Measurements from ENCODE around the gene TRAF3IP1.
A peak's percentile ranks its signal among the peaks of the same experiment; 100 is the strongest.
"Not testable (repeated sequence)": the region's sequence is repeated elsewhere in the genome, so short reads cannot be mapped to it uniquely, and the experiment has no call there.

TRAF3IP1 gene

GRCh38 chr2:238306672-238306998, 13.7 kb upstream of the TRAF3IP1 start:
- no peak for DNase-seq (ENCODE audit: low read depth, low spot score)

GRCh38 chr2:238308177-238308576, 12.1 kb upstream of the TRAF3IP1 start:
- no peak for DNase-seq (ENCODE audit: low read depth, low spot score)
- H3K27ac ChIP-seq, result no peak overlapping the region

More at GRCh38 chr2:238306672-238306998, 13.7 kb upstream of the TRAF3IP1 start:
- no peak overlapping the region for H3K27ac ChIP-seq

DNA sequence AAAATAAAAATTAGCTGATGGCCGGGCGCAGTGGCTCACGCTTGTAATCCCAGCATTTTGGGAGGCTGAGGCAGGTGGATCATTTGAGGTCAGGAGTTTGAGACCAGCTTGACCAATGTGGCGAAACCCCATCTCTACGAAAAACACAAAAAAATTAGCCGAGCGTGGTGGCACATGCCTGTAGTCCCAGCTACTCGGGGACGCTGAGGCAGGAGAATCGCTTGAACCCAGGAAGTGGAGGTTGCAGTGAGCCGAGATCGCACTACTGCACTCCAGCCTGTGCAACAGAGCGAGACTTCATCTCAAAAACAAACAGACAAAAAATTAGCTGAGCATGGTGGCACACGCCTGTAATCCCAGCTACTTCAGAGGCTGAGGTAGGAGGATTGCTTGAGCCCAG, 9.6 kb upstream of the TRAF3IP1 start:
- H3K27ac ChIP-seq; DNase-seq (ENCODE audit: low read depth, low spot score): not testable (repeated sequence)

DNA sequence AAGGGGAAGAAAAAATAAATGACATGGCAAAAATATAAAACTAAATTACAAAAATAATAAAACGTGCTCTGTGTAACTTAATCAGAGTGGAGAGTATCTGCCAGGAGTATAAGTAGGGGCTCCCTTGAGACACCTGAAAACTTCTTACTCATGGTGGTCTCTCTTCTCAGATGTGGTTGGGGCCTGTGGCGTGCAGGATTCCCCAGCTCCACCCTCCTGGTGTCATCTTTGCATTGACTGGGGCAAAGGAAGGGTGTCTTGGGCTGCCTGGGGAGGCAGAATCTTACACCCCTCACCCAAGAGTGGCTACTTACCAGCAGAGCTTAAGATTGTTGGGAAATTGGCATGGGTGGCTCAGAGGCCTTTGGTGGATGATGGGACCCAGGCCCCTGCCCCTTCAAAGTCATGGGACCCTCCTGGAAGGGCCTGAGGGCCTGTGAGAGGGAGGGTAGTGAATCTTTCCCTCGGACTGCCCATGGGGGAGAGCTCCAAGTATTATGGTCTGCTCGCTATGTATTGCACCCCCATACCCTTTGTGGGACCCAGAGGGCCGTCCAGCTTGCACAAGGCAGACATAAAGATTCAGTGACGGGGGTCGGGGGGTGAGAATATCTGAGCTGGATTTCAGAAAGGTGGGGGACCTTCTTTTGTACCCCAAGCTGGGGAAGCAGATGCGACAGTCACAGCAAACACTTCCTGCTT, 6.9 kb upstream of the TRAF3IP1 start:
- H3K27ac ChIP-seq, result no peak overlapping the region
- no peak for DNase-seq (ENCODE audit: low read depth, low spot score)

- DNase-seq (ENCODE audit: low read depth, low spot score), result no peak
- H3K27ac ChIP-seq, result no peak overlapping the region
Observed at GRCh38 chr2:238313991-238314350, 6.3 kb upstream of the TRAF3IP1 start.

DNA sequence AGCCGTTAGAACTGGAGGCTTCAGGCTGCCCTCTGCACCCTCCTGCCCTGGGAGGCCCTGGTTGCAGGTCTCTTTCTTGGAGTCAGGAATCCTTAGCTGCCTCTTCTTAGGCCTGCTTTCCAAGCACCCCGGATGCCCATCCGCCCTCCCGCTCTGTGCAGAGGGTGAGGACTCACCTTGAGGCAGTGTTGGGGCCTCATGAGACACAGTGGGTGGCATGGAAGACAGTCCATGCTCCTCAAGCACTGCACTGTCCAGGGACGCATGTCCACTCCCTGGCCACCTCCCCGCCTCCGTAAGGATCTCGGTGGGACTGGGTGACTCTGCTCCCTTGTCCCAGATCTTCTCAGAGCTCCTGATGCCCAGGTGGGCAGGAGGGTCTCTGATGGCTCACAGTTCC, 5.7 kb upstream of the TRAF3IP1 start:
- DNase-seq (ENCODE audit: low read depth, low spot score), result no peak

GRCh38 chr2:238315031-238315595, 5.2 kb upstream of the TRAF3IP1 start:
- H3K27ac ChIP-seq, result no peak overlapping the region
- no peak for DNase-seq (ENCODE audit: low read depth, low spot score)

More for the DNA sequence above, 5.7 kb upstream of the TRAF3IP1 start:
- H3K27ac ChIP-seq, result no peak overlapping the region

DNA sequence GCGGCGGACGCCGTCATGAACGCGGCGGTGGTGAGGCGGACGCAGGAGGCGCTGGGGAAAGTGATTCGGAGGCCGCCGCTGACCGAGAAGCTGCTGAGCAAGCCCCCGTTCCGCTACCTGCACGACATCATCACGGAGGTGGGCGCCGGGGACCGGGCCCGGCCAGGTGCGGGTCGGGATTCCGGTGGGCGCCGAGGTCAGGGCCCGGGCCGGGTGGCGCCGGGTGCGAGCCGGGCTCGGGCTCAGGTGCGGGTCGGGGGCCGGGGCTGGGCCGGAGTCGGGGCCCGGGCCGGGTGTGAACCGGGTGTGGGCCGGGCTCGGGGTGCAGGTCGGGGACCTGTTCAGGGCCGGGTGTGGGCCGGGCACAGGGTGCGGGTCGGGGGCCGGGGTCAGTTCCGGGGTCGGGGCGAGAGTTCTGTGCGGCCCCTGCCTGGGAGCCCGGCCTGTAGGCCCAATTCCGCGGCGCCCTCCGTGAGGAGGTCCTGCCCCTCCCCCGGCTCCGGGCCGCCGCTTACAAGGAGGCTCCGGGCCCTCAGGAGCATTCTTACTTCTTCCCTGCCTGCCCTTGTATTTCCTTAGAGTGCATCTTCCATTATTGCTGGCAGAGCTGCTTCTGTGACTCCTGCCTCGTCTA, 447 bp downstream of the TRAF3IP1 start:
- peak overlapping the region; percentile 34 for H3K27ac ChIP-seq
- DNase-seq (ENCODE audit: low read depth, low spot score), result no peak

- no peak overlapping the region for H3K27ac ChIP-seq
- DNase-seq (ENCODE audit: low read depth, low spot score), result no peak
Observed at GRCh38 chr2:238321467-238321866, 1.1 kb downstream of the TRAF3IP1 start.

DNA sequence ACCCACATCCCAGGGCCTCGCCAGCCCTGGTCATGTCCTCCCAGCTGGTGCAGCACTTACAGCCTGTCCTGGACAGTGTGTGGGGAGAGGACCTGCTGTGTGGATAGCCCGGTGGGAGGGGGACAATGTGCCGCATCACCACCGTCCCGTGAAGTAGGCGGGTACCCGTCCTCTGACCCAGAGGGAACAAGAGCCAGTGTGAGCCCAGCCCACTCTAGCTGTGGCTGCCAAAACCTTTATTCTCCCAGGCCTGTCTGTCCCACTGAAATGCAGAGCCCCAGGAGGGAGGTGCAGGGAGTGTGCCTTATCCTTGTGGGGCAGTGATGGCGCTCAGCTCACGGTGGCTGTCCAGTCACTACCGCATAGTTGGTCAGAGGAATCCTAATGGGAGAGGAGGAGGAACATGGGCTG, 1.7 kb downstream of the TRAF3IP1 start:
- no peak for DNase-seq (ENCODE audit: low read depth, low spot score)
- H3K27ac ChIP-seq, result no peak overlapping the region

DNA sequence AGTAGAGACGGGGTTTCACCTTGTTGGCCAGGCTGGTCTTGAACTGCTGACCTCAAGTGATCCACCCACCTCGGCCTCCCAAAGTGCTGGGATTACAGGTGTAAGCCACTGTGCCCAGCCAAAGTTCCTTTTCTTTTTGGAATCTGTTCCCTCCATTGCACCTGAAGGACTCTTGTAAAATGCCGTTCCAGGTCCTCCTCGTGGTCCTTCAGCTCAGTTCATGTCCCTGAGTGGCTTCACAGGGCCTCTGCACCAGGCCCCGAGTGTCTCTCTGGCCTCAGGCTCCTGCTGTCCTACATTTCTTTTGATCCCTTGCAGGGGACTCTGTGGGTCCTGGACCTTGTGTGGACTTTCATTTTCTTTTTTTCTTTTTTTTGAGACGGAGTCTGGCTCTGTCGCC, 3.9 kb downstream of the TRAF3IP1 start:
- not testable (repeated sequence) for DNase-seq (ENCODE audit: low read depth, low spot score); H3K27ac ChIP-seq

DNA sequence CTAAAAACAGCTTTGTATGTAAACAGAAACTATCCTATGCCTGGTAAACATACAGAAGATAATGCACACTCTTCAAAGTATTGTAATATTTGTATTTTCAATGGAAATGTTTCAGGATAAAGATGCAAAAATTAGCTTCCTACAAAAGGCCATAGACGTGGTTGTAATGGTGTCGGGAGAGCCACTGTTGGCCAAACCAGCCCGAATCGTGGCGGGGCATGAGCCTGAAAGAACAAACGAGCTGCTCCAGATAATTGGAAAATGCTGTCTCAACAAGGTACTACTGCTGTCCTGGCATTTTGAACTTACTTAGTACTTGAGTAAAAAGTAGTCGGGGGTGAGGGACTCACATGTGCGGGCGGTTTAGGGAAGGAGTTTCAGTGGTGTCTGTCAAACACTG, 5.4 kb downstream of the TRAF3IP1 start:
- no peak for DNase-seq (ENCODE audit: low read depth, low spot score)

DNA sequence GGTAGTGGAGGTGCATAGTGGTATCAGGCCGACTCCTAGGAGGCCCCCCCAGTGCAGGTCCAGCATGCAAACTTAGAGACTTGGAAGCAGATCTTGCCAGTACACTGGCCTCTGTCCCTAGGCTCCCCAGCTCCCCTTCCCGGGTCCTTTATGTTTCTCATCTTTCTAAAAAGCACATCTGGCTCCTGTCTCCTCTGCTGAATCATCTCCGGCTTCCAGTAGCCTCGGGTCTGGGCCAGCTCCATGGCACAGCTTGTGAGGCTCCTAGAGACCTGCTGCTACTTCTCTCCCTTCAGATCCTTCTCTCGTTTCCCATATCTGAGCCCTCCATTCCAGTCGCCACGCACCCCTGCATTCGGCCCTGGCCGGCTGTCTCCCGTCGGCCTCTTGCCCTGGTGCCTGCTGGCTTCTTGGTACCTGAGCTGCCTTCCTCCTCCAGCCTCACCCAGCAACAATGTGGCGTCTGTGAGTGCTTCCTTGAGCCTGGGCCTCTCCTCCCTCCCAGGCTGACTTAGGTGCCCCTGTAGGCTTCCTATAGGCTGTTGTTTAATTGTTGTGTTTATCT, 6.6 kb downstream of the TRAF3IP1 start:
- DNase-seq (ENCODE audit: low read depth, low spot score), result no peak

More for the DNA sequence above, 5.4 kb downstream of the TRAF3IP1 start:
- no peak overlapping the region for H3K27ac ChIP-seq

GRCh38 chr2:238327751-238328150, 7.4 kb downstream of the TRAF3IP1 start:
- H3K27ac ChIP-seq, result no peak overlapping the region
- no peak for DNase-seq (ENCODE audit: low read depth, low spot score)

More for the DNA sequence above, 6.6 kb downstream of the TRAF3IP1 start:
- H3K27ac ChIP-seq, result no peak overlapping the region

DNA sequence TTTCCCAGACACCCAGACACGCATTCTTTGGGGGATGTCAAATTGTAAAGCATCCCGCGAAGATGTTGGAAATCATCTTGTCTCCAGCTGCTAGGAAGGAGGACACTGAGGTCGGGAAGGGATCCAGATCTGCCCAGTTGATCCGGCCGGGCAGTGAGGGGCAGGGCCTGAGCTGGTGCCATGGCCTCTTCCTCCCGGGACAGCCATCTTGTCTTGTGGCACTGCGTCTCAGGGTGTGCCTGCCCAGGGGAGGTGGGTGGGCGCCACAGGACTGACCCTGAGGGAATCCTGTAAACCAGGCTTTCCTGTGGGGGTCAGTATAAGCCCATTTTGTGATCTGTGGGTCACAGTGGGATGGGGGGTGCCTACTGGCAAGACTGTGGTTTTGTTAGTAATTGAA, 10.1 kb downstream of the TRAF3IP1 start:
- H3K27ac ChIP-seq, result no peak overlapping the region
- DNase-seq (ENCODE audit: low read depth, low spot score), result no peak

- no peak for DNase-seq (ENCODE audit: low read depth, low spot score)
- H3K27ac ChIP-seq, result no peak overlapping the region
Observed at GRCh38 chr2:238331916-238332315, 11.6 kb downstream of the TRAF3IP1 start.

- no peak overlapping the region for H3K27ac ChIP-seq
- DNase-seq (ENCODE audit: low read depth, low spot score), result no peak
Observed at GRCh38 chr2:238334885-238335284, 14.6 kb downstream of the TRAF3IP1 start.

DNA sequence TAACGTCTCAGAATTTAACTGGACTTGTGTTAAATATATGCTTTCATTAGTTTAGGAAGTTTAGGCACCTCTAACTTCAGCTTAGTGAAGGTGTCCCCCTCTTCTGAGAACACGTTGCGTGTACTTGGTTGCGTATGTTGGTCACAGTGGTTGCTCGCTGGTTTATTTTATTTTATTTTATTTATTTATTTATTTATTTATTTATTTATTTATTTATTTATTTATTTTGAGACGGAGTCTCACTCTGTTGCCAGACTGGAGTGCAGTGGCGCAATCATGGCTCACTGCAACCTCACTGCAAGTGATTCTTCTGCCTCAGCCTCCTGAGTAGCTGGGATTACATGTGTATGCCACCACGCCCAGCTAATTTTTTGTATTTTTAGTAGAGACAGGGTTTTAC, 15.3 kb downstream of the TRAF3IP1 start:
- H3K27ac ChIP-seq; DNase-seq (ENCODE audit: low read depth, low spot score): not testable (repeated sequence)

GRCh38 chr2:238336151-238336550, 15.8 kb downstream of the TRAF3IP1 start:
- no peak for DNase-seq (ENCODE audit: low read depth, low spot score)
- no peak overlapping the region for H3K27ac ChIP-seq

DNA sequence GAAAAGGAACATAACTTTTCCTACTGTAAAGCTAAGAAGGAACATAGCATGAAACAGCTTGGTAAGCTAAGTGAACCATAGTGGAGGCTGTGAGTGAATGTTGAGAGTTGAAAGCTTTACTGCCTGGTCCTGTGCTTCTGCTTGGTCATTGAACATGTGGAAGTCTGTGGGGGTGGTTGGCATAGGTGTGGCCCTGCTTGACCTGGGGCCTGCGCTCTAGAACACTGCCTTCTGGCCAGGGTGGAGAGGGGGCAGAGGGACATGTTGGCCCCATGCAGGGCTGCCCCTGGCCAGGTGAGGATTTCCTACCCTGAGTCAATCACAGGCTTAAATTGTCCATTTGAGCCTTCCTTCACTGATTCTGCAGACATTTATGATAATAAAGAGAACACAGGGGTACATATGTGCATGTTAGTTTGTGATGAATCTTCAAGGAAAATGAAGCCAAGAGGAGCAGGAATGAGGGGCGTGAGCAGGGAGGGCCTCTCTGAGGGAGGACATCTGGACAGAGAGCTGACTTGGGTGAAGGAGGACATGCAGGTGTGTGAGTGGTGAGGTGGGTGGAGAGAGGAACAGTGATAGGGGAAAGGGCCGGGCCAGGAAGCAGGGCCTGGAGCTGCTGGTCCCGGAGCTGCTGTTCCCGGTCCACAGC, 16.6 kb downstream of the TRAF3IP1 start:
- no peak for DNase-seq (ENCODE audit: low read depth, low spot score)
- no peak overlapping the region for H3K27ac ChIP-seq

- DNase-seq (ENCODE audit: low read depth, low spot score), result no peak
- no peak overlapping the region for H3K27ac ChIP-seq
Observed at GRCh38 chr2:238337846-238338245, 17.5 kb downstream of the TRAF3IP1 start.
